Endothelial cell (in vitro differentiated cells): ENCODE data around the gene ACOT11. TPM values are rescaled to one million over a fixed set of nuclear protein-coding genes. Genes with fewer than 3 reads are reported as not detected.
"Not testable (repeated sequence)": the region's sequence is repeated elsewhere in the genome, so short reads cannot be mapped to it uniquely, and the experiment has no call there.

Source experiments
- DNase-seq: peaks from one replicate; pipeline ENCODE4 v3.0.0; 2021; ENCODE audit warnings: low spot score
- H3K27ac Mint-ChIP-seq: one replicate; pipeline ENCODE4 v1.8.0; 2021; ENCODE audit warnings: mixed read lengths, inconsistent platforms; ENCODE audit not compliant: unreplicated experiment
- H3K27me3 Mint-ChIP-seq: one replicate; pipeline ENCODE4 v1.8.0; 2021; ENCODE audit warnings: mild to moderate bottlenecking, moderate library complexity, mixed read lengths, inconsistent platforms; ENCODE audit not compliant: unreplicated experiment
- H3K36me3 Mint-ChIP-seq: one replicate; pipeline ENCODE4 v1.8.0; 2021; ENCODE audit warnings: mild to moderate bottlenecking, low read depth, mixed read lengths, inconsistent platforms; ENCODE audit not compliant: unreplicated experiment
- H3K4me1 Mint-ChIP-seq: one replicate; pipeline ENCODE4 v1.8.0; 2021; ENCODE audit warnings: mild to moderate bottlenecking, mixed read lengths, inconsistent platforms; ENCODE audit not compliant: unreplicated experiment
- H3K4me3 Mint-ChIP-seq: one replicate; pipeline ENCODE4 v1.8.0; 2021; ENCODE audit warnings: mild to moderate bottlenecking, mixed read lengths, inconsistent platforms; ENCODE audit not compliant: unreplicated experiment
- H3K9me3 Mint-ChIP-seq: one replicate; pipeline ENCODE4 v1.8.0; 2021; ENCODE audit warnings: mixed read lengths, inconsistent platforms; ENCODE audit not compliant: unreplicated experiment
- total RNA-seq: library from RNA; stranded (reverse); fragmentation: NEBNext Ultra II Directional; extraction: Animal tissue kit (Norgen Biotek cat#: 25700); gene quantifications from one replicate; pipeline ENCODE4 v1.2.1, GENCODE V29; 2021; ENCODE audit not compliant: unreplicated experiment
- TF ChIP-seq, protein P1 (sequence below): fragments of 200-600 bp; sonication (generic); IDR thresholded peaks from one replicate; pipeline ENCODE4 v1.5.0; 2021; ENCODE audit warnings: antibody characterized with exemption; ENCODE audit not compliant: unreplicated experiment

Gene ACOT11
- total RNA-seq, 1 donor from 2014 or later: 35.6 TPM

DNA sequence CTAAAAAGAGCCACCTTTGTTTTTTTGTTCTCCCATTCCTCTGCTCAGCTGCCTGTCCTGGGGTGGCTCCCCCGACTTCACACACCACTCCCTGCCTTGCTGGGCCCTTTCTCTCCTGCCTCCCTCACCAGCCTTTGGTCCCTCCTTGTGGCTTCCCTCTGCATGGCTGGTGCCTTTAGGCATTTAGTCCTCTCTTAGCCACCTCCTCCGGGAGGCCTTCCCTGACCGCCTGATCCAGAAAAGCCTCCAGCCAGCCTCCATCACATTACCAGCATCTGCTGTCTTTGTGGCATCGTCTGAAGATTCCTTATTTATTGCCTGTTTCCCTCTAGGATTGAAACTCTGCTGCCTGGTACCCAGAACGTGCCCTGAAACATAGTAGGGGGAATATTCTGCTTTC, 46.2 kb upstream of the ACOT11 start:
- H3K36me3 Mint-ChIP-seq: no peaks in the 10 kb centered on the region
- H3K4me1 Mint-ChIP-seq: peaks cover 20% of the 10 kb centered on the region
- H3K27me3 Mint-ChIP-seq: peaks cover 2% of the 10 kb centered on the region
- H3K4me3 Mint-ChIP-seq: no peak overlapping the region
- H3K9me3 Mint-ChIP-seq: no peaks in the 10 kb centered on the region
- no peak for DNase-seq
- TF ChIP-seq, protein P1, sequence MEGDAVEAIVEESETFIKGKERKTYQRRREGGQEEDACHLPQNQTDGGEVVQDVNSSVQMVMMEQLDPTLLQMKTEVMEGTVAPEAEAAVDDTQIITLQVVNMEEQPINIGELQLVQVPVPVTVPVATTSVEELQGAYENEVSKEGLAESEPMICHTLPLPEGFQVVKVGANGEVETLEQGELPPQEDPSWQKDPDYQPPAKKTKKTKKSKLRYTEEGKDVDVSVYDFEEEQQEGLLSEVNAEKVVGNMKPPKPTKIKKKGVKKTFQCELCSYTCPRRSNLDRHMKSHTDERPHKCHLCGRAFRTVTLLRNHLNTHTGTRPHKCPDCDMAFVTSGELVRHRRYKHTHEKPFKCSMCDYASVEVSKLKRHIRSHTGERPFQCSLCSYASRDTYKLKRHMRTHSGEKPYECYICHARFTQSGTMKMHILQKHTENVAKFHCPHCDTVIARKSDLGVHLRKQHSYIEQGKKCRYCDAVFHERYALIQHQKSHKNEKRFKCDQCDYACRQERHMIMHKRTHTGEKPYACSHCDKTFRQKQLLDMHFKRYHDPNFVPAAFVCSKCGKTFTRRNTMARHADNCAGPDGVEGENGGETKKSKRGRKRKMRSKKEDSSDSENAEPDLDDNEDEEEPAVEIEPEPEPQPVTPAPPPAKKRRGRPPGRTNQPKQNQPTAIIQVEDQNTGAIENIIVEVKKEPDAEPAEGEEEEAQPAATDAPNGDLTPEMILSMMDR: no peak
- H3K27ac Mint-ChIP-seq: no peak overlapping the region

DNA sequence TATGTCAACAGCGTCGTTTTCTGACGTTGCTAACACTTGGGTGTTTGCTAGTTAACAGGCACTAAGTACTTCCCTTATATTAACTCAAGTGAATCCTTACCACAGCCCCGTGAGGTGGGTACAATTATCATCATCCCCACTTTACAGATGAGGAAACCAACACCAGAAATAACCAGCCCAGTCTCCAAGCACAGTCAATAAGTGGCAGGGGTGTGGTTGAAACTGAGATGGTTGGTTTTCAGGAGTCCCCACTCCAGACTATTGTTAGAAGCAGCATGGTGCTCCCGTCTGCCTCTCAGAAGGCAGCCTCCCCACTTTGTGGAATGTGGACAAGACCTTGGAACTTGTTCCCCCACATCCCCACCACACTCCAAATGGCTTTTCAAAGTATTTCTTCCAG, 45.7 kb upstream of the ACOT11 start:
- no peaks in the 10 kb centered on the region for H3K36me3 Mint-ChIP-seq
- peaks cover 2% of the 10 kb centered on the region for H3K27me3 Mint-ChIP-seq
- peaks cover 20% of the 10 kb centered on the region for H3K4me1 Mint-ChIP-seq
- H3K9me3 Mint-ChIP-seq: no peaks in the 10 kb centered on the region
- no peak for DNase-seq
- TF ChIP-seq, protein P1: no peak
- no peak overlapping the region for H3K4me3 Mint-ChIP-seq
- H3K27ac Mint-ChIP-seq: no peak overlapping the region

DNA sequence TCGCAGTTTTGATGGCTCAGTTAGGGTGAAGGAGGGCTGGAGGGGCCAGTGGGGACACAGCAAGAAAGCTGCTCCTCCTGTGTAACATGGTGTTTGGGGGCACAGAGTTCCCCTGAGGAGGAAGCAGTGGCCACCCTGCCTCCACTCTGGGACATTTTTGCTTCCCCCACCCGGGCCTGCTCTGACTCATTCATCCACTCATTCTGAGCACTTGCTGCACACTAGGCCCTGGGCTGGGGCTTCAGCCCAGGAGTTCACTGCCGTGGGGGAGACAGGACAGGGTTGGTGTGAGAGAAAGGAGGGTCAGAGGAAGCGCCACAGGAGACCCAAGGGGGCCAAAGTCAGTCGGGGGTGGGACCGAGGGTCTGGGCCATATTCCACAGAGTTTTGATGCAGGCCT, 41.4 kb upstream of the ACOT11 start:
- Mint-ChIP-seq H3K36me3 (no peaks in the 10 kb centered on the region), H3K27ac (no peak overlapping the region), H3K9me3 (no peaks in the 10 kb centered on the region), H3K27me3 (peaks cover 6% of the 10 kb centered on the region), H3K4me3 (no peak overlapping the region), H3K4me1 (peaks cover 10% of the 10 kb centered on the region)
- no peak for DNase-seq
- TF ChIP-seq, protein P1: no peak

DNA sequence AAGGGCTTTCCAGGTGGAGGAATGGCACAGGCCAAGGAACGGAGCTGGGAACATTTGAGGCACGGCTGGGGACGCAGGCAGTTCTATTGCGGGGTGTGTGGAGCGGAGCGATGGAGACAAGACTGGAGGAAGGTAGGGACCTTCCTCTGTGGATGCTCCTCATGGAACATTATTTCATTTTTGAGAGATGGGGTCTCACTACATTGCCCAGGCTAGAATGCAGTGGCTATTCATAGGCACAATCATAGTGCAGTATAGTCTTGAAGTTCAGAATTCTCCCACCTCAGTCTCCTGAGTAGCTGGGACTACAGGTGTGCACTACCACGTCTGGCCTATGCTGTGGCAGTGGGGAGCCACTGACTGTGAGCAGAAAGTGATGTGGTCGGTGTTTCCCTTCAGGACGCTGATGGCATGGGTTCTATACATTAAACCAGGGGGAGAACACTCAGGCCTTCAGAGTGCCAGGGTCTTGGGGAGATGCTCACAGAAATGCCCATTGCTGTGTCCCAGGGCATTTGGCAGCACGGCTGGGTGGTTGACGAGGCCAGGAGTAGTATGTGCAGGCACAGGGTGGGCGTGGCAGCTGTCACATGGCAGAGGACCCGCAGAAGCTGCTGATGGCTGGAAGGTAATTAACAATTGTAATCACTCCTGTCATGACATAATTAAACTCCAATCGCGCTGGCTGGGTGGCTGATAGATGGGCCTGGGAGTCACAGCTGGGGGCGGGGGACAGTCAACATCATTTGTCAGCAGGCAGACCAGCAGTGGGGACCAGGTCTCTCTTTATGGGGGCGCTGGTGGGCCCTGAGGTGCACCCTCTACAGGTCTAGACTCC, 40.8 kb upstream of the ACOT11 start:
- H3K4me1 Mint-ChIP-seq: peaks cover 10% of the 10 kb centered on the region
- peaks cover 4% of the 10 kb centered on the region for H3K27me3 Mint-ChIP-seq
- no peak overlapping the region for H3K27ac Mint-ChIP-seq
- TF ChIP-seq, protein P1: no peak
- no peak overlapping the region for H3K4me3 Mint-ChIP-seq
- no peaks in the 10 kb centered on the region for H3K36me3 Mint-ChIP-seq
- H3K9me3 Mint-ChIP-seq: no peaks in the 10 kb centered on the region
- DNase-seq: no peak

DNA sequence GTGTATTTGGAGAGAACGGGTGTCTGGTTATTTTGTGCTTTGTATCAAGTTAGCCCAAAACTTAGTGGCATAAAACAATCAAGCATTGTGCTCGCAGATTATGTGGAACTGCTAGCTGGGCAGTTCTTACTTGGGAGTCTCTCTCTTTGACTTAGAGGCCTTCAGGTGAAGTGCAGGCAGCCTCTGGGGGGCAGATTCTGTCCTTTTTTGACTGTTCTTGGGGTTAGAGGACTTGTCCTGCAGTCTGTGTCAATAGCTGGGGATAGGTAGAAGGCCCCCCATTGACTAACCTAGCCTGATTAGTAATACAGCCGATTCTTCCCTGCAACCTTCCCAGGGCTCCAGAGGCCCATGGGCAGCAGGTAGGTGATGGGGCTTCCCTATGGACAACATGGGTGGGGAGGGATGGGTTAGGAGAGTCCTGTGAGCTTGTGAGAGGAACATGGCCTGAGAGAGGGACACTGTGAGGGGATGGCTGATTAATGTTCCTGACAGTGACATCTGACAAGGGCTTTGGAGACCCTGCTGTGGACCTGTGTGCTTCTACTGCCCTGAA, 37.2 kb upstream of the ACOT11 start:
- peaks cover 3% of the 10 kb centered on the region for H3K4me1 Mint-ChIP-seq
- no peak overlapping the region for H3K27ac Mint-ChIP-seq
- no peak for DNase-seq
- no peaks in the 10 kb centered on the region for H3K9me3 Mint-ChIP-seq
- TF ChIP-seq, protein P1: no peak
- H3K36me3 Mint-ChIP-seq: no peaks in the 10 kb centered on the region
- no peak overlapping the region for H3K4me3 Mint-ChIP-seq
- peaks cover 4% of the 10 kb centered on the region for H3K27me3 Mint-ChIP-seq

DNA sequence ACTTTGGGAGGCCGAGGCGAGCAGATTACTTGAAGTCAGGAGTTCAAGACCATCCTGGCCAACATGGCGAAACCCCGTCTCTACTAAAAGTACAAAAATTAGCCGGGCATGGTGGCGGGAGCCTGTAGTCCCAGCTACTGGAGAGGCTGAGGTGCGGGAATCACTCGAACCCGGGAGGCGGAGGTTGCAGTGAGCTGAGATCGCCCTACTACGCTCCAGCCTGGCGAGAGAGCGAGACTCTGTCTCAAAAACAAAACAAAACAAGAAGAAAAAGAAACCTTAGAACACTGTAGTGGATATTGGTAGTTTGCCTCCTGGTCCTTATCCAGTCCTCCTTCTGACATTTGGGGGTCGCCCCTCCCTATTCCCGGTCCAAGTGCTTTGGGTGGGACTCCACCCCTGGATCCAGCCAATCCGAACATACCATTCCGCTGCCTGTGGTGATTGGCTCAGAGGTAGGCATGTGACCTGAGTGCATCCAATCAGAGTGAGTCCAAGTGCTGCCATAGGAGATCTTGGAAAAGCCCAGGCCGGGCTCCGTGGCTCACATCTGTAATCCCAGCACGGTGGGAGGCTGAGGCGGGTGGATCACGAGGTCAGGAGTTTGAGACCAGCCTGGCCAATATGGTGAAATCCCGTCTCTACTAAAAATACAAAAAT, 34.0 kb upstream of the ACOT11 start:
- not testable (repeated sequence) for H3K9me3 Mint-ChIP-seq, H3K4me1 Mint-ChIP-seq, H3K27me3 Mint-ChIP-seq, DNase-seq, H3K4me3 Mint-ChIP-seq, H3K27ac Mint-ChIP-seq, H3K36me3 Mint-ChIP-seq
